ENCODE measurements around the gene SEMA3E. TPM values are rescaled to one million over a fixed set of nuclear protein-coding genes. Genes with fewer than 3 reads are reported as not detected.

SEMA3E gene
- polyA plus RNA-seq, 1 experiment: not detected

DNA sequence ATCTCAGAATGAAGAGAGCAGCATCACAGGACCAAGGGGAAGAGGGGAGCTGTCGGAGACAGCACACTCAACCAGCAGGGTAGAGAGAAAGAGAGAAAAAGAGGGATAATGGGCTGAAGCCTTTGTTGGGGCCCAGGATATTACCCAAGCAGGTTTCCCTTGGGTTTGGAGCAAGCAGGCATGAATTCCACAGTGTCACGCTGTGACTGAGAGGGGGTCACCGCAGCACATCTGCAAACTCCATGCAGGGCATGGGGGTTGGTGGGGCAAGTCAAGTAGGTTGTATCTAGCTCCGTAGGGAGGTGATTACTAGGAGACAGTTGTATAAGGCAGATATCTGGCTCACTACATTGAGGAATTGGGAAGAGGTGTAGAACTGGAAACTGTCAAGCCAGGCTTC is 42.2 kb upstream of the SEMA3E start:
- ChIA-PET POLR2A (no interaction called here), CTCF (no interaction called here)
- TF ChIP-seq, protein P1, sequence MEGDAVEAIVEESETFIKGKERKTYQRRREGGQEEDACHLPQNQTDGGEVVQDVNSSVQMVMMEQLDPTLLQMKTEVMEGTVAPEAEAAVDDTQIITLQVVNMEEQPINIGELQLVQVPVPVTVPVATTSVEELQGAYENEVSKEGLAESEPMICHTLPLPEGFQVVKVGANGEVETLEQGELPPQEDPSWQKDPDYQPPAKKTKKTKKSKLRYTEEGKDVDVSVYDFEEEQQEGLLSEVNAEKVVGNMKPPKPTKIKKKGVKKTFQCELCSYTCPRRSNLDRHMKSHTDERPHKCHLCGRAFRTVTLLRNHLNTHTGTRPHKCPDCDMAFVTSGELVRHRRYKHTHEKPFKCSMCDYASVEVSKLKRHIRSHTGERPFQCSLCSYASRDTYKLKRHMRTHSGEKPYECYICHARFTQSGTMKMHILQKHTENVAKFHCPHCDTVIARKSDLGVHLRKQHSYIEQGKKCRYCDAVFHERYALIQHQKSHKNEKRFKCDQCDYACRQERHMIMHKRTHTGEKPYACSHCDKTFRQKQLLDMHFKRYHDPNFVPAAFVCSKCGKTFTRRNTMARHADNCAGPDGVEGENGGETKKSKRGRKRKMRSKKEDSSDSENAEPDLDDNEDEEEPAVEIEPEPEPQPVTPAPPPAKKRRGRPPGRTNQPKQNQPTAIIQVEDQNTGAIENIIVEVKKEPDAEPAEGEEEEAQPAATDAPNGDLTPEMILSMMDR (IDR thresholded peaks at IDR 0.05; ENCODE audit: insufficient read depth, low read depth, low read length): no peak
- Histone ChIP-seq H3K27me3 (ENCODE audit: control insufficient read depth, insufficient read depth, low read length) (no peaks in the 10 kb centered on the region), H3K36me3 (ENCODE audit: control insufficient read depth, insufficient read depth, low read length) (no peaks in the 10 kb centered on the region), H3K4me3 (ENCODE audit: low read depth, low read length) (no peak overlapping the region)
- DNase-seq (ENCODE audit: low read depth): no peak

DNA sequence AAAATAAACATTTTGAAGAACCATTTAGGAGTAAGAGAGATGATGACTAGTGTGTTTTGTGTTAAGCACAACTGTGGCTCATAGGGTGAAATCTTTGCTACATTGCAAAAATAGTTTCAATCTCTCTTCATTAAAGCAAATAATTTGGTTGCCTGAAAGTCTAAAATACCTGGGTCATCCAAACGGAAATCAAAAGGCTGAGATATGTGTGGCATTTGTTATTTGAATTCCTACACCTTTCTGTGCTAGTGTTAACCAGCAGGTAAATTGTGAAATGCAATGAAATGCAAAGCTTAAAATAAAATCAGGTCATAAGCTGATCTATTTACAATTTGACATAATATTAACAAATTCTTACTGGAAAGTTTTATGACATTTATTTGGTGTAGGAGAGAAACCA is 40.9 kb upstream of the SEMA3E start:
- DNase-seq (ENCODE audit: low read depth): no peak
- ChIA-PET POLR2A (no interaction called here), CTCF (no interaction called here)
- no peaks in the 10 kb centered on the region for H3K27me3 ChIP-seq (ENCODE audit: control insufficient read depth, insufficient read depth, low read length)
- H3K36me3 ChIP-seq (ENCODE audit: control insufficient read depth, insufficient read depth, low read length): no peaks in the 10 kb centered on the region
- TF ChIP-seq, protein P1 (IDR thresholded peaks at IDR 0.05; ENCODE audit: insufficient read depth, low read depth, low read length): no peak
- no peak overlapping the region for H3K4me3 ChIP-seq (ENCODE audit: low read depth, low read length)

DNA sequence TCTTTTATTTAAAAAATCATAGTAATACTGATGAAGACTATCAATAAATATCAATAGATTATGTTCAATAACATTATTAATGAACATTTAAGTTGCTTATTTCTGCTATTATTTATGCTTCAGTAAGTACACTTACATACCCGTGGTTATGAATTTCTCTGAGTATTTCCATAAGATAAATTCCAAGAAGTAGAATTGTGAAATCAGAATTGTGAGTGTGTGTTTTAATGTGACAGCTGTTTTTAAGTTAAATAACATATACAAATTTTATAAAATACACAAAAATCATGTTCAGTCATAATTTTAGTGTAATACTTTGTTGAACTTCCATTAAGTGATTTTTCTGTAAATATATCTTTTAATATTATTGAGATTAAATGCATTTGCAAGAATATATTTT is 37.5 kb upstream of the SEMA3E start:
- Histone ChIP-seq H3K36me3 (ENCODE audit: control insufficient read depth, insufficient read depth, low read length) (no peaks in the 10 kb centered on the region), H3K4me3 (ENCODE audit: low read depth, low read length) (no peak overlapping the region), H3K27me3 (ENCODE audit: control insufficient read depth, insufficient read depth, low read length) (no peaks in the 10 kb centered on the region)
- TF ChIP-seq, protein P1 (IDR thresholded peaks at IDR 0.05; ENCODE audit: insufficient read depth, low read depth, low read length): no peak
- POLR2A ChIA-PET: no interaction called here
- no peak for DNase-seq (ENCODE audit: low read depth)
- CTCF ChIA-PET: no interaction called here

DNA sequence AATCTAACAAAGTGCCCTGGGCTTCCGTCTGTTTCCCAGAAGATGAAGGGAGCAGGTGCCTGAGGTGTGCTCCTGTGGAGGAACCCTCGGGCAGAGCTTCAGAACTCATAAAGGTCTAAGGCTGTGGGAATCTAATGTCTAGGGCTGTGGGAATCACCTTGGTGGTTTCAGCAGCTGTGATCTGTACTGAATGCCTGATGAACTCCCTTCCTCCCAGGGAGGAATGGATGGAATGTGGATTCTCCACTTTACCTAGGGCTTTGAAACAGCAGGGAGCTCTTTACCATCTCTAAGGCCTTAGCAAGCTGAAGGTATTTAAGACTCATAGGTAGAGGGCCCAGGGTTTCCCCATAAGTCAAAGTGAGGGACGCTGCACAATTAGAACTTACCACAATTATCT is 36.0 kb upstream of the SEMA3E start:
- CTCF ChIA-PET: no interaction called here
- TF ChIP-seq, protein P1 (IDR thresholded peaks at IDR 0.05; ENCODE audit: insufficient read depth, low read depth, low read length): no peak
- POLR2A ChIA-PET: no interaction called here
- no peaks in the 10 kb centered on the region for H3K27me3 ChIP-seq (ENCODE audit: control insufficient read depth, insufficient read depth, low read length)
- DNase-seq (ENCODE audit: low read depth): no peak
- no peaks in the 10 kb centered on the region for H3K36me3 ChIP-seq (ENCODE audit: control insufficient read depth, insufficient read depth, low read length)
- no peak overlapping the region for H3K4me3 ChIP-seq (ENCODE audit: low read depth, low read length)

DNA sequence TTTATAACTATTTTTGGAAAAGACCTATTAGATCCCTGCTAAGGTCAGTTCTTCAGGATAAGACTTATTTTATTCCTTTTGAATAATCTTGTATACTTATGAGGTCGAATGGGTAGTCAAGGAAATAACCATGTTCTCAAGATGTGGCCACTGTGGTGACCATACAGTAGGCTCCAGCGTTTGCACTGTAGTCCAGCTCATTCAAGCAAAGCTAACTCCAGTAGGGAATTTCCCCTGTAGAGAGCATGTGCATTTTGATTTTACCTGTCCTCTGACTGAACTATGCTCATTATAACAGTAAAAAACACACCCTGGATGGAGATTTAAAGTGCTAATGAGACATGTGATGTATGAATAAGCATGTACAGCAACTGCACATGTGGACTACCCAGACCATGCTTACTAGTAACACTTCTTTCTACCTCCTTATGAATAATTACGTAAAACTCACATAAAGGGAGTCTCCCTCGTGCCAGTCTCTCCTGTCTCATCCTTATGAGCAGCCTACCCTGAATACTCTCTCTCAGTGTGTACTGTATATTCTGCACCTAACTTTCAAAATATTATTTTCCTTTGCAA is 32.4 kb upstream of the SEMA3E start:
- Histone ChIP-seq H3K27me3 (ENCODE audit: control insufficient read depth, insufficient read depth, low read length) (no peaks in the 10 kb centered on the region), H3K4me3 (ENCODE audit: low read depth, low read length) (no peak overlapping the region), H3K36me3 (ENCODE audit: control insufficient read depth, insufficient read depth, low read length) (no peaks in the 10 kb centered on the region)
- CTCF ChIA-PET: no interaction called here
- no peak for DNase-seq (ENCODE audit: low read depth)
- TF ChIP-seq, protein P1 (IDR thresholded peaks at IDR 0.05; ENCODE audit: insufficient read depth, low read depth, low read length): no peak
- POLR2A ChIA-PET: no interaction called here
